Spinal cord (tissue), 10 donors: ENCODE data around the gene KRT81. TPM values are rescaled to one million over a fixed set of nuclear protein-coding genes. Genes with fewer than 3 reads are reported as not detected.
A peak's percentile ranks its signal among the peaks of the same experiment; 100 is the strongest.

Source experiments
- DNase-seq, 6 donors: peaks; one replicate each; pipeline versions ENCODE4 v3.0.0 to v3.0.0-alpha.2; 2013 to 2015; ENCODE audit warnings: low spot score in 6 of 6, low read depth in 4 of 6
- H3K27ac ChIP-seq: one replicate; pipeline ENCODE4 v1.5.1; 2013; ENCODE audit warnings: low read depth, low read length, control low read depth
- H3K27me3 ChIP-seq: one replicate; pipeline ENCODE4 v1.6.1; 2013; ENCODE audit warnings: low read length; ENCODE audit not compliant: control insufficient read depth, insufficient read depth
- H3K36me3 ChIP-seq: one replicate; pipeline ENCODE4 v1.6.1; 2013; ENCODE audit warnings: low read length; ENCODE audit not compliant: control insufficient read depth, insufficient read depth
- H3K4me1 ChIP-seq: one replicate; pipeline ENCODE4 v1.6.1; 2013; ENCODE audit warnings: low read length; ENCODE audit not compliant: control insufficient read depth, insufficient read depth
- H3K4me3 ChIP-seq: one replicate; pipeline ENCODE4 v1.5.1; 2013; ENCODE audit warnings: low read depth, low read length, control low read depth
- H3K9me3 ChIP-seq: one replicate; pipeline ENCODE4 v1.6.1; 2013; ENCODE audit warnings: low read length; ENCODE audit not compliant: control insufficient read depth, insufficient read depth
- WGBS: methylation state at CpG from one replicate; pipeline ENCODE4 v1.1.5; 2013; ENCODE audit warnings: missing lambda C conversion rate; ENCODE audit not compliant: insufficient coverage; 5-methylcytosine and 5-hydroxymethylcytosine counted together
- long read RNA-seq, 4 donors: transcript quantifications; one replicate each; lab custom pipeline, GENCODE V29; 2026
- polyA plus RNA-seq, 2 donors: library from polyadenylated mRNA; unstranded; fragments of 120-200 nt; gene quantifications; one replicate each; pipeline ENCODE4 v1.2.1, GENCODE V29; 2013; ENCODE audit not compliant: insufficient read length in 2 of 2
- total RNA-seq, 2 donors: library from RNA; depleted of rRNA in 1 of 2; stranded (reverse); fragments of 120-200 nt in 1 of 2; fragments of >200 nt in 1 of 2; gene quantifications; one replicate each; pipeline versions ENCODE4 v1.2.3 to v1.2.4, GENCODE V29; 2013 to 2014
- donor health status: healthy.

Gene KRT81
- total RNA-seq, result under 1 TPM in 1 of 2 donors, not detected in 1; 0.17 TPM
- under 1 TPM; 0.15 to 0.55 TPM for polyA plus RNA-seq
- long read RNA-seq, donor 1, result 0 reads
- long read RNA-seq, donor 2, result 0 reads
- long read RNA-seq, donor 3, result 0 reads
- long read RNA-seq, donor 4, result 0 reads

- H3K4me1 ChIP-seq, result no peaks in the 10 kb centered on the region
- no peak within 1 kb of the TSS for H3K27ac ChIP-seq
- H3K36me3 ChIP-seq, result no peaks in the 10 kb centered on the region
- H3K9me3 ChIP-seq, result no peaks in the 10 kb centered on the region
- 26% methylated on average over 23 of the region's 32 CpGs for WGBS
- H3K27me3 ChIP-seq, result peaks cover 4% of the 10 kb centered on the region
- DNase-seq, result no peak
- H3K4me3 ChIP-seq, result no peak within 1 kb of the TSS
These were observed at the start of gene KRT81 for GRCh38 chr12:52291267-52291935. TSS of gene KRT81 (minus strand) at chr12:52291534. CDS start at chr12:52291465, 69 bp downstream.

- Histone ChIP-seq H3K36me3 (no peaks in the 10 kb centered on the region), H3K27ac (no peak overlapping the region), H3K4me3 (no peak overlapping the region), H3K27me3 (no peaks in the 10 kb centered on the region), H3K9me3 (peaks cover 7% of the 10 kb centered on the region), H3K4me1 (no peaks in the 10 kb centered on the region)
- WGBS, result 84% methylated on average over 10 of the region's 10 CpGs
- no peak for DNase-seq
These were observed 47.1 kb upstream of the KRT81 start for GRCh38 chr12:52338241-52338960.

DNA sequence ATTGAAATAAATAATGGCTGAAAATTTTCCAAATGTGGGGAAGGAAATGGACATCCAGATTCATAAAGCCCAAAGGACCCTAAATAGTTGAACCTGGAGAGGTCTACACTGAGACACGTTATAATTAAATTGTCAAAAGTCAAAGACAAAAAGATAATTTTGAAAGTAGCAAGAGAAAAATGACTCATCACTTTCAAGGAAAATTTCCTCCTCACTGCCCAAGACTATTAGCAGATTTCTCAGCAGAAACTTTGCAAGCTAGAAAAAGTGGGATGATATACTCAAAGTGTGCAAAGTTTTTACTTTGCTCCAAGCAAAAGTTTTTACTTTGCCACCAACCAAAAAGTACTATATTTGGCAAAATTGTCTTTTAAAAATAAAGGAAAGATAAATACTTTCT lies 45.7 kb upstream of the KRT81 start:
- no peaks in the 10 kb centered on the region for H3K4me1 ChIP-seq
- no peaks in the 10 kb centered on the region for H3K36me3 ChIP-seq
- H3K4me3 ChIP-seq, result no peak overlapping the region
- H3K9me3 ChIP-seq, result peaks cover 7% of the 10 kb centered on the region
- WGBS, result no CpG with 5 or more reads among the region's 1 CpG
- no peaks in the 10 kb centered on the region for H3K27me3 ChIP-seq
- no peak for DNase-seq
- H3K27ac ChIP-seq, result no peak overlapping the region

- no CpG with 5 or more reads among the region's 2 CpGs for whole genome bisulfite sequencing
- DNase-seq, result no peak
- H3K27ac ChIP-seq, result no peak overlapping the region
These were observed 45.3 kb upstream of the KRT81 start for GRCh38 chr12:52336641-52337040.

GRCh38 chr12:52335598-52336262 lies 44.4 kb upstream of the KRT81 start:
- Histone ChIP-seq H3K4me1 (no peaks in the 10 kb centered on the region), H3K27me3 (no peaks in the 10 kb centered on the region), H3K4me3 (no peak overlapping the region), H3K27ac (no peak overlapping the region), H3K9me3 (peaks cover 7% of the 10 kb centered on the region), H3K36me3 (no peaks in the 10 kb centered on the region)
- 87% methylated on average over 2 of the region's 4 CpGs for WGBS
- peak in 2 of 6 donors; percentile 14 to 30 for DNase-seq

More at GRCh38 chr12:52336641-52337040, 45.3 kb upstream of the KRT81 start:
- no peaks in the 10 kb centered on the region for H3K36me3 ChIP-seq
- H3K4me1 ChIP-seq, result no peaks in the 10 kb centered on the region
- no peak overlapping the region for H3K4me3 ChIP-seq
- no peaks in the 10 kb centered on the region for H3K27me3 ChIP-seq
- H3K9me3 ChIP-seq, result peaks cover 7% of the 10 kb centered on the region

DNA sequence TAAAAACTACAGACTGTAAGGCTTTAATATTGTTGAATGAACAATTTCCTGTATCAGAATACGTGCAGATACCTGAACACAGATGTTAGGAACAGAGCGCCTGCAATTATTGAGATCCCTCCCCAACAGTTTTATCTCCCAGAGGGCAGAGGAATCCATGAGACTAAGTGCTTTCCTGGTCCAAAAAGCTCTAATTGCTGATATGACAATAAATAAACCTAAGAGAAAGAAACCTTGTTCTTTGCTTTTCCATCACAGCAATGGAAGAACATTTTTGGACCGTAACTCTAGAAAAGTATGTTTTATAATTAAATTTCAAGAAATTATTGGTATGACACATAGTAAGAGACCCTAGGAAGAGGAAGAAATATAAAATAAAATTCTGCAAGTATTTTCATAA lies 42.9 kb upstream of the KRT81 start:
- Histone ChIP-seq H3K27me3 (no peaks in the 10 kb centered on the region), H3K4me1 (no peaks in the 10 kb centered on the region), H3K27ac (no peak overlapping the region), H3K9me3 (peaks cover 7% of the 10 kb centered on the region), H3K4me3 (no peak overlapping the region), H3K36me3 (no peaks in the 10 kb centered on the region)
- WGBS, result no CpG with 5 or more reads among the region's 3 CpGs
- no peak for DNase-seq

DNA sequence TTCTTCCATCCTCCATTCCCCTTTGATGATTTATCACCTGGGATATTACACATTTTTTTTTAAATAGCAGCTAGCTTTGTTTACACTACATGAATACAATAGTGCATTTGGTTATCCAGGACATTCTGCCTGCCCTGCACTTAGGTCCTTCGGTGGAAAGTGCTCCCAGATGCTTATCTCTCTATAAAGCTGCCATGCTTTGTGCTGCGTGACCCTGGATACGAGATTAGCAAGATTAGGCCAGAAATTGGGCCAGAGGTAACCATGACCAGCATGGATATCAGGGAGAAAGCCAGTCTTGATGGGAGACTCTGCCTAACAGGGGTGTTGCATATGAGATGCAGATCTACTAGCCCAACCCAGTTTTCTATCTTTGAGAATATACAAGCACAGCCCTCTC lies 42.0 kb upstream of the KRT81 start:
- Histone ChIP-seq H3K9me3 (peaks cover 7% of the 10 kb centered on the region), H3K4me3 (no peak overlapping the region), H3K27ac (no peak overlapping the region), H3K27me3 (no peaks in the 10 kb centered on the region), H3K4me1 (no peaks in the 10 kb centered on the region), H3K36me3 (no peaks in the 10 kb centered on the region)
- no peak for DNase-seq
- WGBS, result 62% methylated on average over 3 of the region's 3 CpGs

DNA sequence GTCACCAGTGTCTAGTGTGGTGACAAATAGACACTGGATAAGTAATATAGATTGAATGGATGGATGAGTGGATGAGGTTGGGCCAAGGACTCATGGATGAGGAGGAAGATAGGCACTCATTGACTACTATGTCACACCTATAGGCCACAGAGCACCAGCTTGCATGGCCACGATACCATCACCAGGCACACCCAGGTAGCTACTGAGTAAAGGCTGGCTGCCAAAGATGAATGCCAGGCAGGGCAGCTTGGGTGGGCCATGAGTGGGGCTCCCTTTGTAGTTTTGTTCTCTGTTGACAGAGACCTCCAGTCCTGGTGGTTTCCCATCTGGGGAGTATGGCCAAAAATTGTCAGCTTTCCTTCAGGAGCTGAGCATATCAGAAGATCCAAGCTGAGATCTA lies 41.0 kb upstream of the KRT81 start:
- no CpG with 5 or more reads among the region's 1 CpG for WGBS
- H3K27me3 ChIP-seq, result no peaks in the 10 kb centered on the region
- no peak for DNase-seq
- H3K4me3 ChIP-seq, result no peak overlapping the region
- H3K4me1 ChIP-seq, result no peaks in the 10 kb centered on the region
- H3K27ac ChIP-seq, result no peak overlapping the region
- H3K9me3 ChIP-seq, result peaks cover 7% of the 10 kb centered on the region
- H3K36me3 ChIP-seq, result no peaks in the 10 kb centered on the region

GRCh38 chr12:52331833-52332232 lies 40.5 kb upstream of the KRT81 start:
- no peak overlapping the region for H3K4me3 ChIP-seq
- H3K27me3 ChIP-seq, result no peaks in the 10 kb centered on the region
- DNase-seq, result no peak
- H3K9me3 ChIP-seq, result peaks cover 7% of the 10 kb centered on the region
- WGBS, result 45% methylated on average over 2 of the region's 3 CpGs
- no peak overlapping the region for H3K27ac ChIP-seq
- H3K4me1 ChIP-seq, result no peaks in the 10 kb centered on the region
- H3K36me3 ChIP-seq, result no peaks in the 10 kb centered on the region
